ENCODE results near the gene NFKBIA. TPM values are rescaled to one million over a fixed set of nuclear protein-coding genes. Genes with fewer than 3 reads are reported as not detected.
"Not testable (repeated sequence)": the region's sequence is repeated elsewhere in the genome, so short reads cannot be mapped to it uniquely, and the experiment has no call there.

NFKBIA gene
- total and polyA plus RNA-seq, 11 donors = 42.7 to 193 (median 64.3) TPM

GRCh38 chr14:35374263-35374712 is 30.3 kb downstream of the NFKBIA start:
- no peaks in the 10 kb centered on the region for H3K27me3 ChIP-seq
- H3K9me3 ChIP-seq = peaks cover 0 to 9% (median 0%) of the 10 kb centered on the region in 12 donors
- H3K4me3 ChIP-seq = no peak overlapping the region
- TF ChIP-seq POLR2A (IDR thresholded peaks at IDR 0.05) = no peak
- TF ChIP-seq, protein P1, sequence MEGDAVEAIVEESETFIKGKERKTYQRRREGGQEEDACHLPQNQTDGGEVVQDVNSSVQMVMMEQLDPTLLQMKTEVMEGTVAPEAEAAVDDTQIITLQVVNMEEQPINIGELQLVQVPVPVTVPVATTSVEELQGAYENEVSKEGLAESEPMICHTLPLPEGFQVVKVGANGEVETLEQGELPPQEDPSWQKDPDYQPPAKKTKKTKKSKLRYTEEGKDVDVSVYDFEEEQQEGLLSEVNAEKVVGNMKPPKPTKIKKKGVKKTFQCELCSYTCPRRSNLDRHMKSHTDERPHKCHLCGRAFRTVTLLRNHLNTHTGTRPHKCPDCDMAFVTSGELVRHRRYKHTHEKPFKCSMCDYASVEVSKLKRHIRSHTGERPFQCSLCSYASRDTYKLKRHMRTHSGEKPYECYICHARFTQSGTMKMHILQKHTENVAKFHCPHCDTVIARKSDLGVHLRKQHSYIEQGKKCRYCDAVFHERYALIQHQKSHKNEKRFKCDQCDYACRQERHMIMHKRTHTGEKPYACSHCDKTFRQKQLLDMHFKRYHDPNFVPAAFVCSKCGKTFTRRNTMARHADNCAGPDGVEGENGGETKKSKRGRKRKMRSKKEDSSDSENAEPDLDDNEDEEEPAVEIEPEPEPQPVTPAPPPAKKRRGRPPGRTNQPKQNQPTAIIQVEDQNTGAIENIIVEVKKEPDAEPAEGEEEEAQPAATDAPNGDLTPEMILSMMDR (IDR thresholded peaks at IDR 0.05) = no peak
- ATAC-seq (peak in 3 of 4 donors; percentile 36 to 80 (median 69)), DNase-seq (no peak)
- H3K27ac ChIP-seq = peak overlapping the region in 2 of 12 donors; percentile 9 to 54
- H3K36me3 ChIP-seq = no peaks in the 10 kb centered on the region
- peaks cover 0 to 31% (median 0%) of the 10 kb centered on the region in 12 donors for H3K4me1 ChIP-seq
- WGBS, 4 donors = 81 to 90% (median 86%) methylated on average over 7 of the region's 7 CpGs
- intact Hi-C loops (cut with DNase I) = no loop called here

GRCh38 chr14:35373208-35373607 is 31.3 kb downstream of the NFKBIA start:
- H3K27me3 ChIP-seq; ATAC-seq; H3K36me3 ChIP-seq; DNase-seq; H3K27ac ChIP-seq; intact Hi-C loops (cut with DNase I); H3K4me3 ChIP-seq; H3K9me3 ChIP-seq: not testable (repeated sequence)
- WGBS, 4 donors = 93 to 94% (median 93%) methylated on average over 11 of the region's 11 CpGs
- peaks cover 0 to 39% (median 2%) of the 10 kb centered on the region in 12 donors for H3K4me1 ChIP-seq

DNA sequence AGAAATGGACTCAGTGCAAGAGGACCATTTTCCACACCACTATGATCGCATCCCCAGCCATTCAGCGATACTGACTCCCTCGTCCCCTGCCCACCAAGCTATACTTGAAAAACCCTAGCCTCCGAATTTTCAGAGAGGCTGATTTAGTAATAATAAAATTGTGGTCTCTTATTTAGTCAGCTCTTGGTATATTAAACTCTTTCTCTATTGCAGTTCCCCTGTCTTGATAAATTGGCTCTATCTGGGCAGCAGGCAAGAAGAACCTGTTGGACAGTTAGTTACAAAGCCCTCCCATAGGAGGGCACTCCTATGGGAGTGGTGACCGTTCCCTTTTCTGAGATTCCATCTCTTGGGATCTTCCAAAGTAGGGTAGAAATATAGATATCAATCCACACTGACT is 33.6 kb downstream of the NFKBIA start:
- ATAC-seq = no peak
- H3K4me1 ChIP-seq = peaks cover 0 to 58% (median 5%) of the 10 kb centered on the region in 12 donors

GRCh38 chr14:35369701-35370191 is 34.8 kb downstream of the NFKBIA start:
- H3K4me1 ChIP-seq = peaks cover 0 to 60% (median 15%) of the 10 kb centered on the region in 12 donors
- ATAC-seq (peak in 2 of 4 donors; percentile 18 to 36), DNase-seq (no peak)
- TF ChIP-seq POLR2A (IDR thresholded peaks at IDR 0.05) = no peak
- intact Hi-C loops (cut with DNase I) = no loop called here
- WGBS, 4 donors = 67 to 86% (median 75%) methylated on average over 17 to 24 of the region's 24 CpGs
- H3K27me3 ChIP-seq = no peaks in the 10 kb centered on the region
- H3K9me3 ChIP-seq = peaks cover 0 to 9% (median 0%) of the 10 kb centered on the region in 12 donors
- H3K4me3 ChIP-seq = no peak overlapping the region
- H3K27ac ChIP-seq = no peak overlapping the region
- H3K36me3 ChIP-seq = no peaks in the 10 kb centered on the region

More for the DNA sequence above, 33.6 kb downstream of the NFKBIA start:
- peaks cover 0 to 9% (median 0%) of the 10 kb centered on the region in 12 donors for H3K9me3 ChIP-seq
- H3K36me3 ChIP-seq = no peaks in the 10 kb centered on the region
- H3K4me3 ChIP-seq = no peak overlapping the region
- intact Hi-C loops (cut with DNase I) = no loop called here
- no peaks in the 10 kb centered on the region for H3K27me3 ChIP-seq
- no peak overlapping the region for H3K27ac ChIP-seq
- no peak for TF ChIP-seq POLR2A (IDR thresholded peaks at IDR 0.05)
- TF ChIP-seq, protein P1 (IDR thresholded peaks at IDR 0.05) = no peak
- no peak for DNase-seq
- 77 to 87% (median 78%) methylated on average over 5 of the region's 5 CpGs for WGBS, 4 donors

- DNase-seq (no peak), ATAC-seq (no peak)
- Histone ChIP-seq H3K4me1 (peaks cover 0 to 56% (median 15%) of the 10 kb centered on the region in 12 donors), H3K27ac (peak overlapping the region in 1 of 12 donors; percentile 13), H3K4me3 (peak overlapping the region in 4 of 12 donors; percentile 0 to 34 (median 10)), H3K9me3 (peaks cover 0 to 9% (median 0%) of the 10 kb centered on the region in 12 donors), H3K36me3 (no peaks in the 10 kb centered on the region), H3K27me3 (no peaks in the 10 kb centered on the region)
- no peak for TF ChIP-seq POLR2A (IDR thresholded peaks at IDR 0.05)
- TF ChIP-seq, protein P1 (IDR thresholded peaks at IDR 0.05) = no peak
- WGBS, 4 donors = 54 to 67% (median 59%) methylated on average over 30 to 37 of the region's 37 CpGs
- intact Hi-C loops (cut with DNase I) = no loop called here
These were observed 35.8 kb downstream of the NFKBIA start for GRCh38 chr14:35368583-35369392.

Data from heart left ventricle (tissue), 16 donors.